GM12873 (cell line): Measurements from ENCODE around the gene CTDSP2.

ENCODE experiments used
- CTCF ChIP-seq: IDR thresholded peaks from 2 replicates; pipeline ENCODE4 v1.5.1; 2012; ENCODE audit warnings: low read depth, mild to moderate bottlenecking, moderate library complexity, low read length, control low read depth; ENCODE audit not compliant: insufficient read depth; ENCODE audit errors: missing control alignments

CTDSP2 gene

GRCh38 chr12:57795354-57795753 is 51.2 kb downstream of the CTDSP2 start:
- no peak for TF ChIP-seq CTCF

- no peak for TF ChIP-seq CTCF
Observed at GRCh38 chr12:57793920-57794319, 52.6 kb downstream of the CTDSP2 start.

- TF ChIP-seq CTCF, result no peak
Observed at GRCh38 chr12:57783861-57784260, 62.7 kb downstream of the CTDSP2 start.

- TF ChIP-seq CTCF, result no peak
Observed at GRCh38 chr12:57783466-57783801, 63.1 kb downstream of the CTDSP2 start.

- TF ChIP-seq CTCF, result peak; percentile 94
Observed at GRCh38 chr12:57782608-57783465, 63.7 kb downstream of the CTDSP2 start, which contains the start of gene TSFM. Gene TSFM, plus strand, starts transcription at chr12:57782787. Its CDS starts 15 bp downstream, at chr12:57782802.

- no peak for TF ChIP-seq CTCF
Observed at GRCh38 chr12:57782243-57782607, 64.3 kb downstream of the CTDSP2 start.

GRCh38 chr12:57781801-57782200 is 64.7 kb downstream of the CTDSP2 start:
- no peak for TF ChIP-seq CTCF
